Endothelial cell of umbilical vein (primary cell): ENCODE measurements around the gene KCNA2.

ENCODE experiments used
- EZH2 ChIP-seq: IDR thresholded peaks from 2 replicates; pipeline ENCODE4 v1.6.1; 2012; ENCODE audit warnings: borderline replicate concordance, low read depth, mild to moderate bottlenecking, moderate library complexity, low read length, inconsistent platforms; ENCODE audit not compliant: severe bottlenecking
- FOS ChIP-seq: IDR thresholded peaks from 2 replicates; pipeline ENCODE4 v1.6.1; 2011; ENCODE audit warnings: mild to moderate bottlenecking, low read length, moderate library complexity, borderline replicate concordance; ENCODE audit not compliant: insufficient read depth
- MYC ChIP-seq: IDR thresholded peaks from one replicate; pipeline ENCODE4 v1.6.1; 2011; ENCODE audit warnings: mild to moderate bottlenecking, low read depth, low read length
- POLR2A ChIP-seq: IDR thresholded peaks from 2 replicates; pipeline ENCODE4 v1.6.1; 2012; ENCODE audit warnings: low read depth, mild to moderate bottlenecking, control low read depth, low read length
- POLR2AphosphoS5 ChIP-seq: IDR thresholded peaks from 2 replicates; pipeline ENCODE4 v1.6.1; 2012; ENCODE audit warnings: low read depth, mild to moderate bottlenecking, control low read depth, low read length, moderate library complexity; ENCODE audit not compliant: insufficient read depth
- TF ChIP-seq, protein P1 (sequence below), 2 donors: IDR thresholded peaks; 1 replicate in 1 of 2; 2 replicates in 1 of 2; pipeline ENCODE4 v1.5.1; 2011; ENCODE audit warnings: low read length in 2 of 2, mild to moderate bottlenecking in 2 of 2, moderate library complexity in 2 of 2, control low read depth in 1 of 2, inconsistent platforms in 1 of 2, low read depth in 1 of 2; ENCODE audit not compliant: insufficient read depth in 1 of 2; ENCODE audit errors: extremely low read depth in 1 of 2

DNA sequence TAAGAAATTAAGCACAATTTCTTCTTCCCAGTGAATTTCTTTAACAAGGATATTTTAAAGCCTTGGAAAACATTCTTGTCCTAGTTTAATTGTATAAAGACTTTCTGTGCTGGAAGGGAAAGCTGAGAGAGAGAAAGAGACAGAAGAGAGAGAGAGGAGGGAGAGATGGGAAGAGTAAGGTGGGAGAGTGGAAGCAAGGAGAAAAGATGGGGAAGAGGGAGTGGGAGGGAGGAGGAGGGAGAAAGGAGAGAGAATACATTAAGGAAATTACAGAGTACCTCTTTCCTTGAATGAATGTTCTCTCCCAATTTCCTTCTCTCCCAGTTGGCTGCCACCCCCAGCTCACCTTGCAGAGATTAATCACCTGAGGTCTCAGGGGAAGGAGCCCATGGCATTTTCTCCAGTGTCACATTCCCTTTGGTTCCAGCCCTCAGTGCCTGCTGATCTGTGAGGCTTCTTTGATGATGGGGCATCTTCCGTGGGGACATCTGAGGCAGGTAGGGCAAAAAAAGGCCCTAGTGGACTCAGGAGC is 54.8 kb downstream of the KCNA2 start:
- TF ChIP-seq, protein P1, sequence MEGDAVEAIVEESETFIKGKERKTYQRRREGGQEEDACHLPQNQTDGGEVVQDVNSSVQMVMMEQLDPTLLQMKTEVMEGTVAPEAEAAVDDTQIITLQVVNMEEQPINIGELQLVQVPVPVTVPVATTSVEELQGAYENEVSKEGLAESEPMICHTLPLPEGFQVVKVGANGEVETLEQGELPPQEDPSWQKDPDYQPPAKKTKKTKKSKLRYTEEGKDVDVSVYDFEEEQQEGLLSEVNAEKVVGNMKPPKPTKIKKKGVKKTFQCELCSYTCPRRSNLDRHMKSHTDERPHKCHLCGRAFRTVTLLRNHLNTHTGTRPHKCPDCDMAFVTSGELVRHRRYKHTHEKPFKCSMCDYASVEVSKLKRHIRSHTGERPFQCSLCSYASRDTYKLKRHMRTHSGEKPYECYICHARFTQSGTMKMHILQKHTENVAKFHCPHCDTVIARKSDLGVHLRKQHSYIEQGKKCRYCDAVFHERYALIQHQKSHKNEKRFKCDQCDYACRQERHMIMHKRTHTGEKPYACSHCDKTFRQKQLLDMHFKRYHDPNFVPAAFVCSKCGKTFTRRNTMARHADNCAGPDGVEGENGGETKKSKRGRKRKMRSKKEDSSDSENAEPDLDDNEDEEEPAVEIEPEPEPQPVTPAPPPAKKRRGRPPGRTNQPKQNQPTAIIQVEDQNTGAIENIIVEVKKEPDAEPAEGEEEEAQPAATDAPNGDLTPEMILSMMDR (IDR thresholded peaks at IDR 0.05; ENCODE audit: extremely low read depth in 1 of 2, insufficient read depth in 1 of 2, low read depth in 1 of 2, low read length in 2 of 2), result no peak
- TF ChIP-seq POLR2AphosphoS5 (no peak), EZH2 (no peak), POLR2A (no peak), FOS (no peak), MYC (no peak)
